HEK293T (cell line): ENCODE measurements around the gene GRAMD2B.

Source experiments
- CTCF ChIA-PET: fragments of 350-600 bp; formaldehyde crosslinking; extraction: SDS; loops from one replicate; lab custom pipeline; 2021; ENCODE audit warnings: antibody characterized with exemption, inconsistent platforms; lab: Yijun Ruan, JAX
- POLR2A ChIA-PET: fragments of 350-600 bp; formaldehyde crosslinking; extraction: SDS; loops from one replicate; lab custom pipeline; 2020; ENCODE audit warnings: antibody characterized with exemption, inconsistent platforms; lab: Yijun Ruan, JAX
- DNase-seq: peaks from one replicate; pipeline ENCODE4 v3.0.0; 2012; ENCODE audit warnings: mixed read lengths; ENCODE audit errors: extremely low spot score
- ARNT ChIP-seq: fragments of 450-650 bp; IDR thresholded peaks from 2 replicates; pipeline ENCODE4 v1.6.1; 2017; ENCODE audit warnings: mild to moderate bottlenecking
- BHLHE40 ChIP-seq: fragments of 450-650 bp; IDR thresholded peaks from 2 replicates; pipeline ENCODE4 v1.6.1; 2016; ENCODE audit warnings: mild to moderate bottlenecking, moderate library complexity, borderline replicate concordance
- CTBP1 ChIP-seq: fragments of 450-650 bp; IDR thresholded peaks from 2 replicates; pipeline ENCODE4 v1.6.1; 2016; ENCODE audit warnings: borderline replicate concordance
- ELF4 ChIP-seq: fragments of 450-650 bp; IDR thresholded peaks from 2 replicates; pipeline ENCODE4 v1.6.1; 2017; ENCODE audit warnings: antibody characterized with exemption
- FOXA1 ChIP-seq: fragments of 450-650 bp; IDR thresholded peaks from 2 replicates; pipeline ENCODE4 v1.6.1; 2016; ENCODE audit warnings: mild to moderate bottlenecking
- FOXK2 ChIP-seq: fragments of 450-650 bp; IDR thresholded peaks from 2 replicates; pipeline ENCODE4 v1.6.1; 2016; ENCODE audit warnings: mild to moderate bottlenecking
- FOXM1 ChIP-seq: fragments of 450-650 bp; IDR thresholded peaks from 2 replicates; pipeline ENCODE4 v1.6.1; 2017; ENCODE audit warnings: mild to moderate bottlenecking, borderline replicate concordance
- HDGF ChIP-seq: fragments of 450-650 bp; IDR thresholded peaks from 2 replicates; pipeline ENCODE4 v1.6.1; 2017; ENCODE audit warnings: antibody characterized with exemption, borderline replicate concordance
- L3MBTL2 ChIP-seq: fragments of 450-650 bp; conservative IDR thresholded peaks from 2 replicates; pipeline ENCODE4 v1.6.1; 2016; ENCODE audit warnings: mild to moderate bottlenecking
- LEF1 ChIP-seq: fragments of 450-650 bp; IDR thresholded peaks from 2 replicates; pipeline ENCODE4 v1.6.1; 2017; ENCODE audit warnings: mild to moderate bottlenecking, borderline replicate concordance
- NFRKB ChIP-seq: fragments of 450-650 bp; IDR thresholded peaks from 2 replicates; pipeline ENCODE4 v1.6.1; 2016; ENCODE audit warnings: mild to moderate bottlenecking, moderate library complexity
- PKNOX1 ChIP-seq: fragments of 450-650 bp; IDR thresholded peaks from 2 replicates; pipeline ENCODE4 v1.6.1; 2016
- SP1 ChIP-seq: fragments of 450-650 bp; IDR thresholded peaks from 2 replicates; pipeline ENCODE4 v1.6.1; 2017
- SUZ12 ChIP-seq: fragments of 450-650 bp; IDR thresholded peaks from 2 replicates; pipeline ENCODE4 v1.6.1; 2016; ENCODE audit warnings: mild to moderate bottlenecking
- TARDBP ChIP-seq: fragments of 450-650 bp; IDR thresholded peaks from 2 replicates; pipeline ENCODE4 v1.6.1; 2016
- ZNF384 ChIP-seq: fragments of 450-650 bp; IDR thresholded peaks from 2 replicates; pipeline ENCODE4 v1.6.1; 2016

Gene GRAMD2B

GRCh38 chr5:126383776-126384175, 39.4 kb upstream of the GRAMD2B start:
- ChIA-PET POLR2A (no interaction called here), CTCF (no interaction called here)
- no peak for DNase-seq
- TF ChIP-seq SUZ12, result no peak
- TF ChIP-seq FOXA1, result no peak
- TF ChIP-seq ZNF384, result no peak
- TF ChIP-seq FOXM1, result no peak
- no peak for TF ChIP-seq CTBP1
- no peak for TF ChIP-seq NFRKB
- TF ChIP-seq FOXK2, result no peak
- no peak for TF ChIP-seq TARDBP
- no peak for TF ChIP-seq PKNOX1
- TF ChIP-seq L3MBTL2, result no peak

GRCh38 chr5:126384985-126385384, 38.2 kb upstream of the GRAMD2B start:
- DNase-seq, result no peak
- TF ChIP-seq SP1 (no peak), PKNOX1 (0 out of 2 replicates have a peak, but pooled peaks have one; percentile 40)
- CTCF ChIA-PET, result no interaction called here
- POLR2A ChIA-PET, result no interaction called here

DNA sequence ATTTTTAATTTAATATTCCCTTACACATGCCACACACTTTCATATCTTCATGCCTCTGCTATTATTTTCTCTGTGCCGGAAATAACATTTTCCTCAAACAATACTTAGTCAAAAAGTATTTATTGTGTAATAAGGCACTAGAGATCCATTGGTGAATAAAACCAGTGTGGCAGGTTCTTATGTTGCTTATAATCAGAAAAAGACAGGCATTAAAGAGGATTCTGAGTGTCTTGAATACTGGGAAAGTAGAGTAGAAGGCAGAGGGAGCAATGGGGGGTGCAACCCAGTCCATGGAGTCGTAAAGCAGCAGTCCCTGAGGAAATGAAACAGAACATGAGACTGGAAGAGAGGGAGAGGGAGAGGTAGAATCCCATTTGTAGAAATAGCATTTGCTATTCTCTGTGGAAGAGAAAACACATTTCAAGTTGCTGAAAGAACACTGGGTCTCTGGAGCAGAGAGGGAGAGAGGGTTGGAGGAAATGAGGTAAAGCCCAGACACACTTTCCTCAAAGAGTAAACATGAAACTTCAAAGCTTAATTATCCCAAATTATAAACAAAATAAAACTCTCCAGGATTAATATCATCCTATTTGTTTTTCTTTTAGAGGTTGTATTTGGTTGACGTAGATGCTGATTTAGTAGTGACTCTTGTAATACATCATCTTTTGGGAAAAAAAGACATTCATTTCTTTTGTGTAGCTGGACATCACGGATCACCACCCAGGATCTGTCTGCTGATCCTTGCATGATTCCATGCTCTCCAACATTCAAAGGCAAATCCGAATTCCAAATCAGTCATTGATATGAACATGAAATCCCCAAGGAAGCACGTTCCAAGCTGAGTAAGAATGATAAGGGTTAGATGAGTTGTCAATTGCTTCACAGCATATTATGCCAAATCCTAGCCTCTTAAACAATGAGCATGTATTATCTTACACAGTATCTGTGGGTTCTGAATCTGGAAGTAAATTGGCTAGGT, 37.4 kb upstream of the GRAMD2B start:
- ChIA-PET CTCF (no interaction called here), POLR2A (no interaction called here)
- no peak for TF ChIP-seq FOXM1
- TF ChIP-seq PKNOX1, result no peak
- TF ChIP-seq LEF1, result no peak
- no peak for TF ChIP-seq SP1
- TF ChIP-seq TARDBP, result no peak
- TF ChIP-seq ZNF384, result no peak
- TF ChIP-seq BHLHE40, result no peak
- TF ChIP-seq ELF4, result no peak
- TF ChIP-seq FOXA1, result no peak
- no peak for TF ChIP-seq SUZ12
- TF ChIP-seq CTBP1, result no peak
- no peak for DNase-seq

- DNase-seq, result no peak
- no peak for TF ChIP-seq ZNF384
- TF ChIP-seq CTBP1, result no peak
- no peak for TF ChIP-seq ELF4
- TF ChIP-seq NFRKB, result no peak
- TF ChIP-seq FOXM1, result no peak
- CTCF ChIA-PET, result no interaction called here
- POLR2A ChIA-PET, result no interaction called here
Observed at GRCh38 chr5:126389179-126389578, 34.0 kb upstream of the GRAMD2B start.

DNA sequence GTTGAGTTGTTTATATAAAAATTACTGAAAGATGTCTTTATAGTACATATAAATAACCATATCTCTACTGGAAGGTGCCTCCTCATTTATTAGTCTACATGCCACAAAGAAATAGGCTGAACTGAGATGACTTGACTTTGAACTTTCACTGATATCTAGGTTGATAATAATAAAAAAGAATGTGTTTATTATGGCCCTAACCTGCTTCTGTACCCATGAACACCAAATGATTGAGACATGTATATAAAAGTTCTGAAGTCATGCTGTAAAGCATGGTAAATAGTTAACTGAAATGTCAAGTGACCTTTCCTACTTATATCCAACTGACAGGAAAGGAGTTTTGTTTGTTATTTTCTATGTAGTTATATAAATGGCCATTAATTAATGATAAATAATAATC, 33.2 kb upstream of the GRAMD2B start:
- TF ChIP-seq CTBP1, result no peak
- no peak for TF ChIP-seq FOXK2
- TF ChIP-seq FOXM1, result no peak
- no peak for TF ChIP-seq SP1
- no peak for TF ChIP-seq PKNOX1
- no peak for TF ChIP-seq ELF4
- no peak for TF ChIP-seq LEF1
- TF ChIP-seq L3MBTL2, result no peak
- TF ChIP-seq SUZ12, result no peak
- no peak for TF ChIP-seq NFRKB
- DNase-seq, result no peak
- CTCF ChIA-PET, result no interaction called here
- POLR2A ChIA-PET, result no interaction called here

DNA sequence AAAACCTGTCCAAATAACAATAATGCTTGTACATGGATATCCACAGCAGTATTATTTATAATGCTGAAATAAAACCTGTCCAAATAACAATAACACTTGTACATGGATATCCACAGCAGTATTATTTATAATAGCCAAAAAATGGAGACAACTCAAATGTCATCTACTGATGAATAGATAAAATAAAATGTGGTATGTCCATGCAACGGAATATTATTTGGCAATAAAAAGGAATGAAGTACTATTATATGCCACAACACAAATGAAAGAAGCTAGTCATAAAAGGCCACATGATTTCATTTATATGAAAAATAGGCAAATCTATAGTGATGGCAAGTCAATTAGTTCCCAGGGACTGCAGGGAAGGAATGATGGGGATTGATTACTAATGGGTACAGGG, 31.8 kb upstream of the GRAMD2B start:
- CTCF ChIA-PET, result no interaction called here
- DNase-seq, result no peak
- TF ChIP-seq CTBP1 (no peak), NFRKB (no peak), FOXA1 (no peak), SP1 (no peak), ARNT (no peak), FOXK2 (no peak), PKNOX1 (no peak), FOXM1 (no peak), HDGF (no peak), ELF4 (no peak), LEF1 (no peak), TARDBP (no peak), BHLHE40 (no peak), L3MBTL2 (no peak), ZNF384 (no peak)
- POLR2A ChIA-PET, result no interaction called here
